Measurements from ENCODE around the gene GSTT2B.
"Not testable (repeated sequence)": the region's sequence is repeated elsewhere in the genome, so short reads cannot be mapped to it uniquely, and the experiment has no call there.

DNA sequence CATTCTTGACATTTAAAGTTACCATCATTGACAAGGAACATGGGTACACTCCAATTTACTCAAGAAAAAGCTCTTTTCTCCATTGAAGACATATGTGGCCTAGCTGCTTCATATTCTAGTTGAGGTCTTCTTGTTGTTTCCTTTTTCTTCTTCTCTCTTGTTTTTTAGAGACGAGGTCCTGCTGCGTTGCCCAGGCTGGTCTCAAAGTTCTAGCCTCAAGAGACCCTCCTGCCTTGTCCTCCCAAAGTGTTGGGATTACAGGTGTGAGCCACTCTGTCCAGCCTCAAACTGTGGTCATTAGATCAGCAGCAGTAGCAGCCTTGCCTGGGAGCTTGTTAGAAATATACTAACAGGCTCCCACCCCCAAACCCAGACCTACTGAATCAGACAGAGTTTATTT, 32.1 kb upstream of the GSTT2B start:
- TF ChIP-seq EZH2phosphoT487 (IDR thresholded peaks at IDR 0.05; ENCODE audit: borderline replicate concordance, low read depth); RCOR1 (IDR thresholded peaks at IDR 0.05; ENCODE audit: low read length); TAF1 (IDR thresholded peaks at IDR 0.05; ENCODE audit: borderline replicate concordance, low read depth, low read length); EP300 (IDR thresholded peaks at IDR 0.05; ENCODE audit: borderline replicate concordance in 1 of 2, low read depth in 1 of 2, low read length in 1 of 2); CHD2 (IDR thresholded peaks at IDR 0.05; ENCODE audit: low read length, partially characterized antibody); RAD21 (IDR thresholded peaks at IDR 0.05; ENCODE audit: low read length); TCF12 (IDR thresholded peaks at IDR 0.05); JUND (IDR thresholded peaks at IDR 0.05); MXI1 (IDR thresholded peaks at IDR 0.05; ENCODE audit: low read depth, low read length): not testable (repeated sequence)
- TF ChIP-seq, protein P1, sequence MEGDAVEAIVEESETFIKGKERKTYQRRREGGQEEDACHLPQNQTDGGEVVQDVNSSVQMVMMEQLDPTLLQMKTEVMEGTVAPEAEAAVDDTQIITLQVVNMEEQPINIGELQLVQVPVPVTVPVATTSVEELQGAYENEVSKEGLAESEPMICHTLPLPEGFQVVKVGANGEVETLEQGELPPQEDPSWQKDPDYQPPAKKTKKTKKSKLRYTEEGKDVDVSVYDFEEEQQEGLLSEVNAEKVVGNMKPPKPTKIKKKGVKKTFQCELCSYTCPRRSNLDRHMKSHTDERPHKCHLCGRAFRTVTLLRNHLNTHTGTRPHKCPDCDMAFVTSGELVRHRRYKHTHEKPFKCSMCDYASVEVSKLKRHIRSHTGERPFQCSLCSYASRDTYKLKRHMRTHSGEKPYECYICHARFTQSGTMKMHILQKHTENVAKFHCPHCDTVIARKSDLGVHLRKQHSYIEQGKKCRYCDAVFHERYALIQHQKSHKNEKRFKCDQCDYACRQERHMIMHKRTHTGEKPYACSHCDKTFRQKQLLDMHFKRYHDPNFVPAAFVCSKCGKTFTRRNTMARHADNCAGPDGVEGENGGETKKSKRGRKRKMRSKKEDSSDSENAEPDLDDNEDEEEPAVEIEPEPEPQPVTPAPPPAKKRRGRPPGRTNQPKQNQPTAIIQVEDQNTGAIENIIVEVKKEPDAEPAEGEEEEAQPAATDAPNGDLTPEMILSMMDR (IDR thresholded peaks at IDR 0.05), result not testable (repeated sequence)
- TF ChIP-seq, protein P2, sequence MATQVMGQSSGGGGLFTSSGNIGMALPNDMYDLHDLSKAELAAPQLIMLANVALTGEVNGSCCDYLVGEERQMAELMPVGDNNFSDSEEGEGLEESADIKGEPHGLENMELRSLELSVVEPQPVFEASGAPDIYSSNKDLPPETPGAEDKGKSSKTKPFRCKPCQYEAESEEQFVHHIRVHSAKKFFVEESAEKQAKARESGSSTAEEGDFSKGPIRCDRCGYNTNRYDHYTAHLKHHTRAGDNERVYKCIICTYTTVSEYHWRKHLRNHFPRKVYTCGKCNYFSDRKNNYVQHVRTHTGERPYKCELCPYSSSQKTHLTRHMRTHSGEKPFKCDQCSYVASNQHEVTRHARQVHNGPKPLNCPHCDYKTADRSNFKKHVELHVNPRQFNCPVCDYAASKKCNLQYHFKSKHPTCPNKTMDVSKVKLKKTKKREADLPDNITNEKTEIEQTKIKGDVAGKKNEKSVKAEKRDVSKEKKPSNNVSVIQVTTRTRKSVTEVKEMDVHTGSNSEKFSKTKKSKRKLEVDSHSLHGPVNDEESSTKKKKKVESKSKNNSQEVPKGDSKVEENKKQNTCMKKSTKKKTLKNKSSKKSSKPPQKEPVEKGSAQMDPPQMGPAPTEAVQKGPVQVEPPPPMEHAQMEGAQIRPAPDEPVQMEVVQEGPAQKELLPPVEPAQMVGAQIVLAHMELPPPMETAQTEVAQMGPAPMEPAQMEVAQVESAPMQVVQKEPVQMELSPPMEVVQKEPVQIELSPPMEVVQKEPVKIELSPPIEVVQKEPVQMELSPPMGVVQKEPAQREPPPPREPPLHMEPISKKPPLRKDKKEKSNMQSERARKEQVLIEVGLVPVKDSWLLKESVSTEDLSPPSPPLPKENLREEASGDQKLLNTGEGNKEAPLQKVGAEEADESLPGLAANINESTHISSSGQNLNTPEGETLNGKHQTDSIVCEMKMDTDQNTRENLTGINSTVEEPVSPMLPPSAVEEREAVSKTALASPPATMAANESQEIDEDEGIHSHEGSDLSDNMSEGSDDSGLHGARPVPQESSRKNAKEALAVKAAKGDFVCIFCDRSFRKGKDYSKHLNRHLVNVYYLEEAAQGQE (IDR thresholded peaks at IDR 0.05; ENCODE audit: low read depth, low read length), result not testable (repeated sequence)
- TF ChIP-seq, protein P3, sequence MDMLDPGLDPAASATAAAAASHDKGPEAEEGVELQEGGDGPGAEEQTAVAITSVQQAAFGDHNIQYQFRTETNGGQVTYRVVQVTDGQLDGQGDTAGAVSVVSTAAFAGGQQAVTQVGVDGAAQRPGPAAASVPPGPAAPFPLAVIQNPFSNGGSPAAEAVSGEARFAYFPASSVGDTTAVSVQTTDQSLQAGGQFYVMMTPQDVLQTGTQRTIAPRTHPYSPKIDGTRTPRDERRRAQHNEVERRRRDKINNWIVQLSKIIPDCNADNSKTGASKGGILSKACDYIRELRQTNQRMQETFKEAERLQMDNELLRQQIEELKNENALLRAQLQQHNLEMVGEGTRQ (IDR thresholded peaks at IDR 0.05; ENCODE audit: borderline replicate concordance, low read depth, low read length), result not testable (repeated sequence)
- TF ChIP-seq, protein P4, sequence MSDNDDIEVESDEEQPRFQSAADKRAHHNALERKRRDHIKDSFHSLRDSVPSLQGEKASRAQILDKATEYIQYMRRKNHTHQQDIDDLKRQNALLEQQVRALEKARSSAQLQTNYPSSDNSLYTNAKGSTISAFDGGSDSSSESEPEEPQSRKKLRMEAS (IDR thresholded peaks at IDR 0.05; ENCODE audit: low read depth), result not testable (repeated sequence)
- TF ChIP-seq, protein P5, sequence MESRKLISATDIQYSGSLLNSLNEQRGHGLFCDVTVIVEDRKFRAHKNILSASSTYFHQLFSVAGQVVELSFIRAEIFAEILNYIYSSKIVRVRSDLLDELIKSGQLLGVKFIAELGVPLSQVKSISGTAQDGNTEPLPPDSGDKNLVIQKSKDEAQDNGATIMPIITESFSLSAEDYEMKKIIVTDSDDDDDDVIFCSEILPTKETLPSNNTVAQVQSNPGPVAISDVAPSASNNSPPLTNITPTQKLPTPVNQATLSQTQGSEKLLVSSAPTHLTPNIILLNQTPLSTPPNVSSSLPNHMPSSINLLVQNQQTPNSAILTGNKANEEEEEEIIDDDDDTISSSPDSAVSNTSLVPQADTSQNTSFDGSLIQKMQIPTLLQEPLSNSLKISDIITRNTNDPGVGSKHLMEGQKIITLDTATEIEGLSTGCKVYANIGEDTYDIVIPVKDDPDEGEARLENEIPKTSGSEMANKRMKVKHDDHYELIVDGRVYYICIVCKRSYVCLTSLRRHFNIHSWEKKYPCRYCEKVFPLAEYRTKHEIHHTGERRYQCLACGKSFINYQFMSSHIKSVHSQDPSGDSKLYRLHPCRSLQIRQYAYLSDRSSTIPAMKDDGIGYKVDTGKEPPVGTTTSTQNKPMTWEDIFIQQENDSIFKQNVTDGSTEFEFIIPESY (IDR thresholded peaks at IDR 0.05; ENCODE audit: borderline replicate concordance, low read depth), result not testable (repeated sequence)
